HG03139 (cell line): Measurements from ENCODE around the gene SPDEF.
A peak's percentile ranks its signal among the peaks of the same experiment; 100 is the strongest.

Experiments used
- ATAC-seq: cut with Tn5 transposase; IDR thresholded peaks from one replicate; pipeline ENCODE4 v1.9.1; 2021; ENCODE audit not compliant: unreplicated experiment

SPDEF gene

GRCh38 chr6:34528996-34529664 is 27.0 kb downstream of the SPDEF start:
- no peak for ATAC-seq

- ATAC-seq, result no peak
Observed at GRCh38 chr6:34527751-34528670, 28.1 kb downstream of the SPDEF start.

GRCh38 chr6:34526992-34527728 is 29.0 kb downstream of the SPDEF start:
- peak; percentile 84 for ATAC-seq

GRCh38 chr6:34526241-34526972 is 29.7 kb downstream of the SPDEF start:
- ATAC-seq, result no peak

GRCh38 chr6:34525431-34526175 is 30.5 kb downstream of the SPDEF start:
- no peak for ATAC-seq

GRCh38 chr6:34524971-34525370 is 31.2 kb downstream of the SPDEF start:
- no peak for ATAC-seq

- no peak for ATAC-seq
Observed at GRCh38 chr6:34524499-34524898, 31.6 kb downstream of the SPDEF start.

- no peak for ATAC-seq
Observed at GRCh38 chr6:34523441-34524206, 32.5 kb downstream of the SPDEF start.

- no peak for ATAC-seq
Observed at GRCh38 chr6:34522761-34523160, 33.4 kb downstream of the SPDEF start.

- no peak for ATAC-seq
Observed at GRCh38 chr6:34521463-34522285, 34.5 kb downstream of the SPDEF start.

GRCh38 chr6:34520645-34521462 is 35.3 kb downstream of the SPDEF start:
- no peak for ATAC-seq

- no peak for ATAC-seq
Observed at GRCh38 chr6:34519971-34520644, 36.0 kb downstream of the SPDEF start.

- no peak for ATAC-seq
Observed at GRCh38 chr6:34518669-34519365, 37.3 kb downstream of the SPDEF start.

- no peak for ATAC-seq
Observed at GRCh38 chr6:34517966-34518365, 38.2 kb downstream of the SPDEF start.

GRCh38 chr6:34517461-34517881 is 38.7 kb downstream of the SPDEF start:
- no peak for ATAC-seq
